Fibroblast of the aortic adventitia (primary cell): ENCODE measurements around the gene DSCAML1. TPM values are rescaled to one million over a fixed set of nuclear protein-coding genes. Genes with fewer than 3 reads are reported as not detected.

Source experiments
- DNase-seq: peaks from one replicate; pipeline ENCODE4 v3.0.0-alpha.2; 2010; ENCODE audit warnings: low read depth
- H3K4me3 ChIP-seq: 2 replicates; pipeline ENCODE4 v1.5.1; 2011; ENCODE audit warnings: low read depth, mild to moderate bottlenecking, control low read depth, low read length, moderate library complexity
- total RNA-seq: library from RNA; depleted of rRNA; stranded (reverse); fragments of >200 nt; gene quantifications from 2 replicates; pipeline ENCODE4 v1.2.3, GENCODE V29; 2012; ENCODE audit warnings: low replicate concordance
- TF ChIP-seq, protein P1 (sequence below): IDR thresholded peaks from 2 replicates; pipeline ENCODE4 v1.5.1; 2011; ENCODE audit warnings: mild to moderate bottlenecking, low read length, control low read depth, inconsistent platforms; ENCODE audit not compliant: insufficient read depth

Gene DSCAML1
- total RNA-seq, 1 donor: not detected

- TF ChIP-seq, protein P1, sequence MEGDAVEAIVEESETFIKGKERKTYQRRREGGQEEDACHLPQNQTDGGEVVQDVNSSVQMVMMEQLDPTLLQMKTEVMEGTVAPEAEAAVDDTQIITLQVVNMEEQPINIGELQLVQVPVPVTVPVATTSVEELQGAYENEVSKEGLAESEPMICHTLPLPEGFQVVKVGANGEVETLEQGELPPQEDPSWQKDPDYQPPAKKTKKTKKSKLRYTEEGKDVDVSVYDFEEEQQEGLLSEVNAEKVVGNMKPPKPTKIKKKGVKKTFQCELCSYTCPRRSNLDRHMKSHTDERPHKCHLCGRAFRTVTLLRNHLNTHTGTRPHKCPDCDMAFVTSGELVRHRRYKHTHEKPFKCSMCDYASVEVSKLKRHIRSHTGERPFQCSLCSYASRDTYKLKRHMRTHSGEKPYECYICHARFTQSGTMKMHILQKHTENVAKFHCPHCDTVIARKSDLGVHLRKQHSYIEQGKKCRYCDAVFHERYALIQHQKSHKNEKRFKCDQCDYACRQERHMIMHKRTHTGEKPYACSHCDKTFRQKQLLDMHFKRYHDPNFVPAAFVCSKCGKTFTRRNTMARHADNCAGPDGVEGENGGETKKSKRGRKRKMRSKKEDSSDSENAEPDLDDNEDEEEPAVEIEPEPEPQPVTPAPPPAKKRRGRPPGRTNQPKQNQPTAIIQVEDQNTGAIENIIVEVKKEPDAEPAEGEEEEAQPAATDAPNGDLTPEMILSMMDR: no peak
- DNase-seq: no peak
- H3K4me3 ChIP-seq: no peak overlapping the region
Observed at GRCh38 chr11:117572129-117572528, 224.9 kb downstream of the DSCAML1 start.

- H3K4me3 ChIP-seq: no peak overlapping the region
- TF ChIP-seq, protein P1: no peak
Observed at GRCh38 chr11:117570701-117571100, 226.3 kb downstream of the DSCAML1 start.

DNA sequence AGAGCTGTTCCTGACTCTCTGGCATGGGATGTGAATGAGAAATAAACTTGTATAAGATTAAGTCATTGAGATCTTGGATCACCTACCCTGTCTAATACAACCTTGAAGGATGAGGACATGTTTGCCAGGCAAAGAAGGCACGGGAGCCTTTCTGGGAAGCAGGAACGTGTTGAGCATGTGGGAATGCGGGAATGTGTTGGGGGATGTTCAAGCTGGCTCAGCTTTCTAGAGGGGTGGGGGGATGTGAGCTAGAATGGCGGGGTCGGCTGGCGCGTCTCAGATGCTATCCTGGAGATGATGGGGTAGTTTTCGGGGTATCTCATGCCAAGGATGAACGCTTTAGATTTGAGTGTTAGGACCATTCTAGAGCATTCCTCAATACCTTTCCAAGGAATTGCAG is 227.1 kb downstream of the DSCAML1 start:
- TF ChIP-seq, protein P1: no peak
- H3K4me3 ChIP-seq: no peak overlapping the region
- no peak for DNase-seq

More at GRCh38 chr11:117570701-117571100, 226.3 kb downstream of the DSCAML1 start:
- DNase-seq: no peak

- TF ChIP-seq, protein P1: no peak
- no peak for DNase-seq
- no peak overlapping the region for H3K4me3 ChIP-seq
Observed at GRCh38 chr11:117565709-117566108, 231.3 kb downstream of the DSCAML1 start.

DNA sequence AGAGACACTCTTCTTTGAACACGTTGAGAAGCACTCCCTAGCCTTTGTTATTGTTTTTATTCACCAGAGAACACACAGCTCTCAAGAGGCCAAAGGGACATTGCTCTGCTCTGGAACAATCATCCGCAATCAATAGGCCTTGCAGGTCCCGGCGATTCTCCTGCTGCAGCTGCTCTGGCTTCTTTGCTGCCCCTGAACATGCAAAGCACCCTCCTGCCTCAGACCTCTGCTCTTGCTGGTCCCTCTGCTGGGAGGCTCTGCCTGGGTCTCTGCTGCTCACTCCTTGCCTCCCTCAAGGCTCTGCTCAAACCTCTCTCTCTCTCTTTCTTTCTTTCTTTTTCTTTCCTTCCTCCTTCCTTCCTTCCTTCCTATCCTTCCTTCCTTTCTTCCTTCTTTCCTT is 232.7 kb downstream of the DSCAML1 start:
- DNase-seq: no peak
- TF ChIP-seq, protein P1: no peak
- H3K4me3 ChIP-seq: no peak overlapping the region

GRCh38 chr11:117563556-117563955 is 233.5 kb downstream of the DSCAML1 start:
- TF ChIP-seq, protein P1: no peak
- no peak overlapping the region for H3K4me3 ChIP-seq
- no peak for DNase-seq

- TF ChIP-seq, protein P1: no peak
- DNase-seq: no peak
Observed at GRCh38 chr11:117562136-117562535, 234.9 kb downstream of the DSCAML1 start.

More at GRCh38 chr11:117562136-117562535, 234.9 kb downstream of the DSCAML1 start:
- H3K4me3 ChIP-seq: no peak overlapping the region
